H9 (cell line): Measurements from ENCODE around the gene TOR1B. TPM values are rescaled to one million over a fixed set of nuclear protein-coding genes. Genes with fewer than 3 reads are reported as not detected.

ENCODE experiments used
- DNase-seq: peaks from one replicate; pipeline ENCODE4 v3.0.0-alpha.2; 2017
- H2AFZ ChIP-seq: one replicate; pipeline ENCODE4 v1.6.1; 2013; ENCODE audit warnings: mild to moderate bottlenecking, low read length, control low read depth, moderate library complexity
- H2AK5ac ChIP-seq: 2 replicates; pipeline ENCODE4 v1.6.1; 2013; ENCODE audit warnings: low read length, control low read depth, mixed read lengths; ENCODE audit not compliant: insufficient read length
- H2BK120ac ChIP-seq: one replicate; pipeline ENCODE4 v1.6.1; 2013; ENCODE audit warnings: low read depth, mild to moderate bottlenecking, low read length, control low read depth, inconsistent platforms; ENCODE audit not compliant: poor library complexity, severe bottlenecking
- H2BK12ac ChIP-seq: 2 replicates; pipeline ENCODE4 v1.6.1; 2013; ENCODE audit warnings: low read length, control low read depth, mixed read lengths, low read depth; ENCODE audit not compliant: insufficient read length
- H2BK15ac ChIP-seq: 2 replicates; pipeline ENCODE4 v1.6.1; 2013; ENCODE audit warnings: low read depth, low read length, control low read depth
- H2BK20ac ChIP-seq: one replicate; pipeline ENCODE4 v1.6.1; 2013; ENCODE audit warnings: low read depth, mild to moderate bottlenecking, low read length, control low read depth, inconsistent platforms; ENCODE audit not compliant: poor library complexity, severe bottlenecking
- H2BK5ac ChIP-seq: 2 replicates; pipeline ENCODE4 v1.6.1; 2013; ENCODE audit warnings: low read length, control low read depth, mixed read lengths; ENCODE audit not compliant: insufficient read length
- H3K14ac ChIP-seq: 2 replicates; pipeline ENCODE4 v1.6.1; 2013; ENCODE audit warnings: low read length, control low read depth; ENCODE audit not compliant: insufficient read depth
- H3K18ac ChIP-seq: 2 replicates; pipeline ENCODE4 v1.6.1; 2013; ENCODE audit warnings: low read depth, mild to moderate bottlenecking, mixed read lengths, low read length, control low read depth; ENCODE audit not compliant: insufficient read length
- H3K23ac ChIP-seq: 2 replicates; pipeline ENCODE4 v1.6.1; 2013; ENCODE audit warnings: low read length, control low read depth, mixed read lengths, low read depth; ENCODE audit not compliant: insufficient read length
- H3K23me2 ChIP-seq: 2 replicates; pipeline ENCODE4 v1.6.1; 2013; ENCODE audit warnings: low read depth, mild to moderate bottlenecking, mixed read lengths, low read length, control low read depth; ENCODE audit not compliant: insufficient read length, poor library complexity, severe bottlenecking
- H3K27ac ChIP-seq: 2 replicates; pipeline ENCODE4 v1.5.1; 2013; ENCODE audit warnings: low read length, control low read depth, mixed read lengths, low read depth; ENCODE audit not compliant: insufficient read length
- H3K27me3 ChIP-seq: 2 replicates; pipeline ENCODE4 v1.6.1; 2013; ENCODE audit warnings: low read length, control low read depth, inconsistent platforms; ENCODE audit not compliant: insufficient read depth
- H3K4ac ChIP-seq: 2 replicates; pipeline ENCODE4 v1.6.1; 2013; ENCODE audit warnings: low read depth, mild to moderate bottlenecking, control low read depth, inconsistent platforms, low read length, moderate library complexity
- H3K4me1 ChIP-seq: 2 replicates; pipeline ENCODE4 v1.6.1; 2013; ENCODE audit warnings: low read length, control low read depth, inconsistent platforms; ENCODE audit not compliant: insufficient read depth
- H3K4me2 ChIP-seq: 2 replicates; pipeline ENCODE4 v1.6.1; 2013; ENCODE audit warnings: low read length, control low read depth, mixed read lengths; ENCODE audit not compliant: insufficient read length, insufficient read depth
- H3K56ac ChIP-seq: 2 replicates; pipeline ENCODE4 v1.6.1; 2013; ENCODE audit warnings: low read depth, mild to moderate bottlenecking, mixed read lengths, low read length, control low read depth; ENCODE audit not compliant: insufficient read length
- H3K79me1 ChIP-seq: 2 replicates; pipeline ENCODE4 v1.6.1; 2013; ENCODE audit warnings: low read depth, mild to moderate bottlenecking, moderate library complexity, low read length, control low read depth, inconsistent platforms; ENCODE audit not compliant: insufficient read depth, poor library complexity, severe bottlenecking
- H3K79me2 ChIP-seq: 2 replicates; pipeline ENCODE4 v1.6.1; 2013; ENCODE audit warnings: low read length, control low read depth, inconsistent platforms; ENCODE audit not compliant: insufficient read depth
- H3K9ac ChIP-seq: 2 replicates; pipeline ENCODE4 v1.6.1; 2013; ENCODE audit warnings: low read length, control low read depth, mixed read lengths; ENCODE audit not compliant: insufficient read length; ENCODE audit errors: extremely low read depth
- H3K9me3 ChIP-seq: one replicate; pipeline ENCODE4 v1.6.1; 2013; ENCODE audit warnings: low read depth, low read length, inconsistent platforms; ENCODE audit not compliant: control insufficient read depth
- H3T11ph ChIP-seq: one replicate; pipeline ENCODE4 v1.6.1; 2013; ENCODE audit warnings: mild to moderate bottlenecking, low read length, control low read depth, inconsistent platforms
- H4K20me1 ChIP-seq: one replicate; pipeline ENCODE4 v1.6.1; 2013; ENCODE audit not compliant: control insufficient read depth, insufficient read length, insufficient read depth
- H4K5ac ChIP-seq: 2 replicates; pipeline ENCODE4 v1.6.1; 2013; ENCODE audit warnings: low read depth, mild to moderate bottlenecking, mixed read lengths, low read length, control low read depth; ENCODE audit not compliant: insufficient read length
- H4K8ac ChIP-seq: replicated peaks from 2 replicates; pipeline ENCODE4 v1.6.1; 2013; ENCODE audit warnings: low read length, control low read depth, mixed read lengths, low read depth; ENCODE audit not compliant: insufficient read length
- H4K91ac ChIP-seq: 2 replicates; pipeline ENCODE4 v1.6.1; 2013; ENCODE audit warnings: low read depth, mild to moderate bottlenecking, moderate library complexity, mixed read lengths, low read length, control low read depth; ENCODE audit not compliant: insufficient read length
- H3K27ac Mint-ChIP-seq, 3 experiments: 2 replicates in 2 of 3; 3 replicates in 1 of 3; pipeline ENCODE4 v1.8.0; 2020 to 2021; ENCODE audit warnings: mixed read lengths in 3 of 3, mild to moderate bottlenecking in 1 of 3, moderate library complexity in 1 of 3
- H3K27me3 Mint-ChIP-seq: 2 replicates; pipeline ENCODE4 v1.8.0; 2021; ENCODE audit warnings: low read depth, mild to moderate bottlenecking, moderate library complexity, mixed read lengths
- H3K36me3 Mint-ChIP-seq, 3 experiments: 2 replicates in 2 of 3; 3 replicates in 1 of 3; pipeline ENCODE4 v1.8.0; 2020 to 2021; ENCODE audit warnings: low read depth in 3 of 3, mixed read lengths in 3 of 3; ENCODE audit not compliant: insufficient read depth in 1 of 3
- H3K4me1 Mint-ChIP-seq, 2 experiments: 2 replicates each; pipeline ENCODE4 v1.8.0; 2020; ENCODE audit warnings: mixed read lengths in 2 of 2
- H3K4me3 Mint-ChIP-seq, 2 experiments: 2 replicates in 1 of 2; 3 replicates in 1 of 2; pipeline ENCODE4 v1.8.0; 2020 to 2021; ENCODE audit warnings: mild to moderate bottlenecking in 2 of 2, mixed read lengths in 2 of 2, moderate library complexity in 1 of 2
- H3K9me3 Mint-ChIP-seq, 2 experiments: 2 replicates in 1 of 2; 3 replicates in 1 of 2; pipeline ENCODE4 v1.8.0; 2020; ENCODE audit warnings: mild to moderate bottlenecking in 2 of 2, mixed read lengths in 2 of 2, moderate library complexity in 1 of 2
- WGBS: extraction: QIAGEN DNeasy Blood & Tissue Kit; methylation state at CpG from one replicate; pipeline ENCODE4 v1.1.7; 2013; ENCODE audit warnings: missing lambda C conversion rate, low lambda C conversion rate, mixed read lengths; ENCODE audit not compliant: insufficient read length; ENCODE audit errors: extremely low coverage; 5-methylcytosine and 5-hydroxymethylcytosine counted together
- total RNA-seq: library from RNA; stranded (reverse); gene quantifications from 2 replicates; pipeline ENCODE4 v1.2.1, GENCODE V29; 2021
- TF ChIP-seq, protein P1 (sequence below): fragments of 200-600 bp; sonication (generic); conservative IDR thresholded peaks from 3 replicates; pipeline ENCODE4 v1.8.0; 2021; ENCODE audit warnings: antibody characterized with exemption, mild to moderate bottlenecking

The TOR1B gene
- total RNA-seq, 1 experiment from 2014 or later: 18.1 TPM

DNA sequence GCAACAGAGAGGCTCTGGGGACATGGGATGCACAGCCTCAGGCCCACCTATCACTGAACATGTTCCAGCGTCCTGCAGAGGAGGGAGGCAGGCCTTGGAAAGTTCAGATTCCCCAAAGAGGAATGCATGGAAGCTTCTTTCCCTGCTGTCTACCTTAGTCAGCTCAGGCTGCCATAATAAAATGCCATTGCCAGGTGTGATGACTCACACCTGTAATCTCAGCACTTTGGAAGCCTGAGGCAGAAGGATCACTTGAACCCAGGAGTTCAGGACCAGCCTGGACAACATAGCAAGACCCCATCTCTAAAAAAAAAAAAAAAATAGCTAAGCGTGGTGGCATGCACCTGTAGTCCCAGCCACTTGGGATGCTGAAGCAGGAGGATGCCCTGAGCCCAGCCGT lies 24.5 kb upstream of the TOR1B start:
- no peak overlapping the region for H3K27ac ChIP-seq
- H2BK5ac ChIP-seq: no peak overlapping the region
- H3K56ac ChIP-seq: no peak overlapping the region
- H2BK20ac ChIP-seq: no peak overlapping the region
- H3K4me1 ChIP-seq: no peaks in the 10 kb centered on the region
- no peak overlapping the region for H3K4ac ChIP-seq
- no peak overlapping the region for H3K18ac ChIP-seq
- no peak overlapping the region for H3K23ac ChIP-seq
- H3K79me2 ChIP-seq: no peaks in the 10 kb centered on the region
- no peak overlapping the region for H3K27ac Mint-ChIP-seq
- no peak overlapping the region for H3T11ph ChIP-seq
- peaks cover 19% of the 10 kb centered on the region for H3K27me3 Mint-ChIP-seq
- H2BK120ac ChIP-seq: no peak overlapping the region
- no peaks in the 10 kb centered on the region for H3K36me3 Mint-ChIP-seq
- no peak overlapping the region for H2AFZ ChIP-seq
- no peak overlapping the region for H3K9ac ChIP-seq
- TF ChIP-seq, protein P1, sequence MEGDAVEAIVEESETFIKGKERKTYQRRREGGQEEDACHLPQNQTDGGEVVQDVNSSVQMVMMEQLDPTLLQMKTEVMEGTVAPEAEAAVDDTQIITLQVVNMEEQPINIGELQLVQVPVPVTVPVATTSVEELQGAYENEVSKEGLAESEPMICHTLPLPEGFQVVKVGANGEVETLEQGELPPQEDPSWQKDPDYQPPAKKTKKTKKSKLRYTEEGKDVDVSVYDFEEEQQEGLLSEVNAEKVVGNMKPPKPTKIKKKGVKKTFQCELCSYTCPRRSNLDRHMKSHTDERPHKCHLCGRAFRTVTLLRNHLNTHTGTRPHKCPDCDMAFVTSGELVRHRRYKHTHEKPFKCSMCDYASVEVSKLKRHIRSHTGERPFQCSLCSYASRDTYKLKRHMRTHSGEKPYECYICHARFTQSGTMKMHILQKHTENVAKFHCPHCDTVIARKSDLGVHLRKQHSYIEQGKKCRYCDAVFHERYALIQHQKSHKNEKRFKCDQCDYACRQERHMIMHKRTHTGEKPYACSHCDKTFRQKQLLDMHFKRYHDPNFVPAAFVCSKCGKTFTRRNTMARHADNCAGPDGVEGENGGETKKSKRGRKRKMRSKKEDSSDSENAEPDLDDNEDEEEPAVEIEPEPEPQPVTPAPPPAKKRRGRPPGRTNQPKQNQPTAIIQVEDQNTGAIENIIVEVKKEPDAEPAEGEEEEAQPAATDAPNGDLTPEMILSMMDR: no peak
- H3K27me3 ChIP-seq: no peaks in the 10 kb centered on the region
- no peak overlapping the region for H2BK12ac ChIP-seq
- no peak overlapping the region for H2AK5ac ChIP-seq
- H3K9me3 ChIP-seq: no peaks in the 10 kb centered on the region
- H3K4me1 Mint-ChIP-seq: peaks cover 10 to 12% of the 10 kb centered on the region in 2 experiments
- no peaks in the 10 kb centered on the region for H3K79me1 ChIP-seq
- WGBS: no CpG with 5 or more reads among the region's 3 CpGs
- H4K8ac ChIP-seq: no peak overlapping the region
- no peak overlapping the region for H3K4me2 ChIP-seq
- no peaks in the 10 kb centered on the region for H3K9me3 Mint-ChIP-seq
- no peak overlapping the region for H2BK15ac ChIP-seq
- H4K5ac ChIP-seq: no peak overlapping the region
- H3K4me3 Mint-ChIP-seq: no peak overlapping the region
- no peaks in the 10 kb centered on the region for H3K23me2 ChIP-seq
- H4K20me1 ChIP-seq: peaks cover 2% of the 10 kb centered on the region
- H3K14ac ChIP-seq: no peak overlapping the region
- no peak for DNase-seq
- no peak overlapping the region for H4K91ac ChIP-seq
